Mesothelial cell of epicardium (in vitro differentiated cells): Measurements from ENCODE around the gene MINDY4. TPM values are rescaled to one million over a fixed set of nuclear protein-coding genes. Genes with fewer than 3 reads are reported as not detected.

ENCODE experiments used
- DNase-seq, 2 experiments: peaks; one replicate each; pipeline ENCODE4 v3.0.0; 2021; ENCODE audit warnings: low spot score in 2 of 2; ENCODE audit not compliant: unreplicated experiment in 2 of 2
- H3K27ac Mint-ChIP-seq: 2 replicates; pipeline ENCODE4 v1.8.0; 2021; ENCODE audit warnings: mixed read lengths
- H3K27me3 Mint-ChIP-seq: 2 replicates; pipeline ENCODE4 v1.8.0; 2021; ENCODE audit warnings: low read depth, mixed read lengths
- H3K36me3 Mint-ChIP-seq: 2 replicates; pipeline ENCODE4 v1.8.0; 2021; ENCODE audit warnings: mixed read lengths
- H3K4me1 Mint-ChIP-seq: 2 replicates; pipeline ENCODE4 v1.8.0; 2021; ENCODE audit warnings: mixed read lengths
- H3K4me3 Mint-ChIP-seq: 2 replicates; pipeline ENCODE4 v1.8.0; 2021; ENCODE audit warnings: mild to moderate bottlenecking, moderate library complexity, mixed read lengths
- H3K9me3 Mint-ChIP-seq: 2 replicates; pipeline ENCODE4 v1.8.0; 2021; ENCODE audit warnings: mixed read lengths
- total RNA-seq: library from RNA; stranded (reverse); gene quantifications from 3 replicates; pipeline ENCODE4 v1.2.1, GENCODE V29; 2021
- TF ChIP-seq, protein P1 (sequence below): fragments of 200-600 bp; sonication (generic); IDR thresholded peaks from one replicate; pipeline ENCODE4 v1.5.0; 2021; ENCODE audit warnings: antibody characterized with exemption; ENCODE audit not compliant: unreplicated experiment

MINDY4 gene
- total RNA-seq, 1 donor from 2014 or later: 10.8 TPM

DNA sequence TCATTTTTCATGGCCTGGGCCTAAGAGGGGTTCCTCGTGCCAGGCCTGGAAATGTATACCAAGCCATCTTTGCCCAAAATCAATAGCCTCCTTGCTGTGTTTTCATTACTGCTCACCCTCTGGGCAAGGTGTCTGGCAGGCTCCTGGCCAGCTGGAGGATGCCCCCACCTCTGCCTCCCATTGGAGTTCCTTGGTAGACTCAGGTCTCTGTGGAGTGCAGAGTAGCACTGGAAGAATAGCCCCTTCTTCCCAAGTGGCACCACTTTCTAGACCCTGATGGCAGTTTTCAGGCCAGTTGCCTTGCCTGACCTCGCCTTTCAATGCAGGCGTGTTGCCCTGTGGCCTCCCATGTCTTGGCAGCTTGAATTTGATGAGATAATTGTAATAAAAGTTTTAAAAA lies 84.7 kb downstream of the MINDY4 start:
- TF ChIP-seq, protein P1, sequence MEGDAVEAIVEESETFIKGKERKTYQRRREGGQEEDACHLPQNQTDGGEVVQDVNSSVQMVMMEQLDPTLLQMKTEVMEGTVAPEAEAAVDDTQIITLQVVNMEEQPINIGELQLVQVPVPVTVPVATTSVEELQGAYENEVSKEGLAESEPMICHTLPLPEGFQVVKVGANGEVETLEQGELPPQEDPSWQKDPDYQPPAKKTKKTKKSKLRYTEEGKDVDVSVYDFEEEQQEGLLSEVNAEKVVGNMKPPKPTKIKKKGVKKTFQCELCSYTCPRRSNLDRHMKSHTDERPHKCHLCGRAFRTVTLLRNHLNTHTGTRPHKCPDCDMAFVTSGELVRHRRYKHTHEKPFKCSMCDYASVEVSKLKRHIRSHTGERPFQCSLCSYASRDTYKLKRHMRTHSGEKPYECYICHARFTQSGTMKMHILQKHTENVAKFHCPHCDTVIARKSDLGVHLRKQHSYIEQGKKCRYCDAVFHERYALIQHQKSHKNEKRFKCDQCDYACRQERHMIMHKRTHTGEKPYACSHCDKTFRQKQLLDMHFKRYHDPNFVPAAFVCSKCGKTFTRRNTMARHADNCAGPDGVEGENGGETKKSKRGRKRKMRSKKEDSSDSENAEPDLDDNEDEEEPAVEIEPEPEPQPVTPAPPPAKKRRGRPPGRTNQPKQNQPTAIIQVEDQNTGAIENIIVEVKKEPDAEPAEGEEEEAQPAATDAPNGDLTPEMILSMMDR: no peak
- H3K9me3 Mint-ChIP-seq: no peaks in the 10 kb centered on the region
- H3K27me3 Mint-ChIP-seq: no peaks in the 10 kb centered on the region
- peaks cover 9% of the 10 kb centered on the region for H3K36me3 Mint-ChIP-seq
- no peak overlapping the region for H3K27ac Mint-ChIP-seq
- H3K4me1 Mint-ChIP-seq: peaks cover 14% of the 10 kb centered on the region
- no peak for DNase-seq
- H3K4me3 Mint-ChIP-seq: no peak overlapping the region

DNA sequence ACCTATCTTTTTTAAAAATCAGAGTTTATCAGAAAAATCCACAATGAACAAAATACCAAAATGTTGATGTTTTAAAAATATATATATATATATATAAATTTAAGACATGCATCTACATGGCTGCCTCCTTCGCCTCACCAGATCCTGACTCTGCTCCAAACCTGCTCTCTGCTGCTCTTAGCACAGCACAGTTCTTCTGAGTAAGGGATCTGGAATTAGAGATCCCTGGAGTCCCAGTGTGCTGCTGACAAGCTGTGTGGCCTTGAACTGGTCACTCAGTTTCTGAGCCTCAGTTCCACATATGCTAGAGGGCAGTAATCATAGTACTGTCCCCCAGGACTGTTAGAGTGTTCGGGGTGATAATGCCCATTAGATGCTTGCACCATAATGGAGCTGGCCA lies 87.4 kb downstream of the MINDY4 start:
- Mint-ChIP-seq H3K4me3 (no peak overlapping the region), H3K27me3 (no peaks in the 10 kb centered on the region), H3K27ac (no peak overlapping the region), H3K9me3 (no peaks in the 10 kb centered on the region), H3K4me1 (peaks cover 6% of the 10 kb centered on the region), H3K36me3 (peaks cover 9% of the 10 kb centered on the region)
- no peak for DNase-seq
- TF ChIP-seq, protein P1: no peak

DNA sequence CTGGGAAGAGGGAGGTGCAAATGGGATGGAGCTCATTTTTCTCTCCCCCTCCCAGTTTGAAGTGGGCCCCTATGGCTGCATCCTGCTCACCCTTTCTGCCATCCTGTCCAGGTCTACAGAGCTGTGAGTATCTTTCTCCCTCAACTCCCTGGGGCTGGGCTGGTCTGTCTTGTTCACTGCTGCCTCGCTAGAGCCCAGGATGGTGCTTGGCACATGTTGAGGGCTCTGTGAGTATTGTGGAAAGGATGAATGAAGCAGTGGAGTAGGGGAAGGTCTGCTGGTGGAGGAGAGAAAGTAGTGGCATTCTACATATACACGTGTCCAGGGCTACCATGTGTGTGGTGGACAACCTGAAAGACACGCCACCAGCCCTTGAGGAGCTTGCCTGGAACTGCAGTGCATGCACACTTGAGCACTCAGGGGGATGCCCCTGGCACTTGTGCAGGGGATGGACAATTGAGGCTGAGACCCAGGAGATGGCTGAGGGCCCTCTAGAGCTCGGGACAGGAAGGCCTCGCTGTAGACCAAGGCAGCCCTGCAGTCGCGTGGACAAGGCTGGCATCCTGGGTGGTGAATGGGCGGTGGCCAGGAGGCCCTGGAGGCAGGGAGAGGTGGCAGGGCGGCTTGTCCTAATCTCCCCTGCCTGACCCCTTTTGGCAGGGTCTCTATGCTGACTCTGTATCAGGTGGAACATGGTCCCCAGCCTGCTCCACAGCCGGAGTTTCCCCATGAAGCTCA lies 88.2 kb downstream of the MINDY4 start:
- Mint-ChIP-seq H3K36me3 (peaks cover 9% of the 10 kb centered on the region), H3K4me1 (peaks cover 6% of the 10 kb centered on the region), H3K9me3 (no peaks in the 10 kb centered on the region), H3K27ac (no peak overlapping the region), H3K27me3 (no peaks in the 10 kb centered on the region), H3K4me3 (no peak overlapping the region)
- TF ChIP-seq, protein P1: no peak
- DNase-seq: no peak

DNA sequence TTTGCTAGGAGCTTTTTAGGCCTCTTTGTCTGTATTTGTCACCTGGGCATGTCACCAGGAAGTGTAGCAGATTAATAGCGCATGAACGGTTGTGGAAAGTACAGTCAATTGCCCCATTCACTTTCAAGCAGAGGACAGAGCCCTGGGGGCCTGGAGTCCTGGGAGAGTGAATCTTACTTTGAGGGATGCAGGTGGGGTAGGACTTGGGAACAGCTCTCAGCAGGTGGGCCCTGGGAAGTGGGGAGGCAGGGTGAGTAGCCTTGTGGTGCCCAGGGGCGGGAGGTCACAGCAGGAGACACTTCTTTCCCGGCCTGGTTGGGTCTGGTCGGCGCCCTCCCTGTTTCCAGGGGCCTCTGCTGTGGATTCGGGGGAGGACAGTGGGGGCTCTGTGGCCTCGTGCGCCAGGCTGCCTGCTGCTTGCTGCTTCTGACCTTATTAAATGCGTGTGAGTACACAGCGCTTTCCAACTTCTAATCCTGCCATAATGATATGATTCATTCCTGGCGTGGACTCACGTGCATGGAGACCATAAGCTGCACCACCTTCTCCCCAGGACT lies 88.8 kb downstream of the MINDY4 start:
- no peak overlapping the region for H3K4me3 Mint-ChIP-seq
- no peak overlapping the region for H3K27ac Mint-ChIP-seq
- no peak for DNase-seq
- no peaks in the 10 kb centered on the region for H3K27me3 Mint-ChIP-seq
- no peaks in the 10 kb centered on the region for H3K9me3 Mint-ChIP-seq
- H3K36me3 Mint-ChIP-seq: peaks cover 9% of the 10 kb centered on the region
- H3K4me1 Mint-ChIP-seq: peaks cover 6% of the 10 kb centered on the region
- TF ChIP-seq, protein P1: no peak

DNA sequence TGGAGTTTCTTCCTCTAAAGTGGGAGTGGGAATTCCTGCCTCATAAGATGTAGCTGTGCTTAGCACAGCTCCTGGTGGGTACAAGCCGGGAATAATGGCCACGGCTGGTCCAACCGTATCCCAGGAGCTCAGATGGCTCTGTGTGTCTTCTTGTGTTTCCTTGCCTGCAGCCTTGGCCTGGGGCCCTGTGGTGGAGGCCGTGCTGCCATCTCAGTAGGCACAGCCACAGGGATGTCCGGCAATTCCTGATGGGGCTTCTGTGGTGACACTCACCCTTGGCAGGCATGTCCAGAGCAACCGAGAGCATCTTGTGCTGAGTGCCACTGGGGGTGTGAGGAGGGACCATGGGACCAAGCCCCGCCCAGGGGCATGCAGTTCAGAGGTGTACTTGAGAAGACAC lies 90.4 kb downstream of the MINDY4 start:
- DNase-seq: no peak
- TF ChIP-seq, protein P1: no peak
- H3K4me1 Mint-ChIP-seq: peaks cover 6% of the 10 kb centered on the region
- H3K27me3 Mint-ChIP-seq: no peaks in the 10 kb centered on the region
- no peak overlapping the region for H3K4me3 Mint-ChIP-seq
- peaks cover 7% of the 10 kb centered on the region for H3K36me3 Mint-ChIP-seq
- no peaks in the 10 kb centered on the region for H3K9me3 Mint-ChIP-seq
- no peak overlapping the region for H3K27ac Mint-ChIP-seq
